GM12878 (cell line): ENCODE data around the gene LSM14A. TPM values are rescaled to one million over a fixed set of nuclear protein-coding genes. Genes with fewer than 3 reads are reported as not detected.
A peak's percentile ranks its signal among the peaks of the same experiment; 100 is the strongest.
"Not testable (repeated sequence)": the region's sequence is repeated elsewhere in the genome, so short reads cannot be mapped to it uniquely, and the experiment has no call there.

ENCODE experiments used
- ATAC-seq: fragments of 200-7000 bp; cut with Tn5 transposase; 3 replicates; pipeline ENCODE4 v1.9.1; 2020; ENCODE audit warnings: mild to moderate bottlenecking, moderate library complexity
- BruUV-seq: library from RNA; stranded (reverse); fragments of 400-500 nt; replicated peaks from 2 replicates; lab custom pipeline; 2021; lab: Mats Ljungman, UMichigan
- CTCF ChIA-PET: fragments of 300-600 bp; sonication (Branson Sonifier 250); formaldehyde crosslinking; extraction: SDS; loops from one replicate; lab custom pipeline; 2021; ENCODE audit warnings: inconsistent platforms; lab: Yijun Ruan, JAX
- POLR2A ChIA-PET: fragments of 350-600 bp; formaldehyde crosslinking; extraction: SDS; loops from one replicate; lab custom pipeline; 2021; ENCODE audit warnings: inconsistent platforms; lab: Charles Lee
- RAD21 ChIA-PET: fragments of 300-600 bp; sonication (Branson Sonifier 250); formaldehyde crosslinking; loops from one replicate; lab custom pipeline; 2023; ENCODE audit warnings: antibody characterized with exemption; ENCODE audit not compliant: unreplicated experiment; lab: Charles Lee
- SMC1A ChIA-PET: fragments of 300-600 bp; sonication (Branson Sonifier 250); formaldehyde crosslinking; loops from one replicate; lab custom pipeline; 2023; ENCODE audit not compliant: unreplicated experiment, uncharacterized antibody; lab: Charles Lee
- DNase-seq: peaks from one replicate; pipeline ENCODE4 v3.0.0-alpha.2; 2011; ENCODE audit warnings: low read depth, low spot score
- FAIRE-seq: peaks from 3 replicates; lab custom pipeline; 2011; peaks lifted over from hg19 to GRCh38; lab: Jason Lieb, UNC
- H2AFZ ChIP-seq: 2 replicates; pipeline ENCODE4 v1.6.0; 2011; ENCODE audit warnings: low read depth, low read length, control low read depth; ENCODE audit not compliant: control insufficient read depth
- H3K27ac ChIP-seq: 2 replicates; pipeline ENCODE4 v1.5.1; 2011; ENCODE audit warnings: control low read depth; ENCODE audit not compliant: control insufficient read depth, insufficient read depth
- H3K27me3 ChIP-seq, 2 experiments: replicated peaks in 1 of 2; 2 replicates each; pipeline versions ENCODE4 v1.6.0 to v1.6.1; 2011; ENCODE audit warnings: low read length in 1 of 2; ENCODE audit not compliant: control insufficient read depth in 2 of 2, insufficient read depth in 2 of 2
- H3K36me3 ChIP-seq, 2 experiments: 2 replicates each; pipeline ENCODE4 v1.5.1; 2011; ENCODE audit warnings: low read length in 1 of 2; ENCODE audit not compliant: control insufficient read depth in 2 of 2, insufficient read depth in 2 of 2
- H3K4me1 ChIP-seq: 2 replicates; pipeline ENCODE4 v1.6.1; 2011; ENCODE audit warnings: mild to moderate bottlenecking, low read length, moderate library complexity, mixed read lengths; ENCODE audit not compliant: control insufficient read depth, insufficient read depth
- H3K4me2 ChIP-seq: 2 replicates; pipeline ENCODE4 v1.6.0; 2011; ENCODE audit warnings: control low read depth; ENCODE audit not compliant: control insufficient read depth, insufficient read depth
- H3K4me3 ChIP-seq: fragments of 200-600 bp; sonication (generic); 2 replicates; pipeline ENCODE4 v1.5.1; 2016
- H3K79me2 ChIP-seq: 2 replicates; pipeline ENCODE4 v1.6.0; 2011; ENCODE audit warnings: low read length; ENCODE audit not compliant: control insufficient read depth, insufficient read depth
- H3K9ac ChIP-seq: 2 replicates; pipeline ENCODE4 v1.8.0; 2011; ENCODE audit warnings: low read length, control low read depth, mixed read lengths; ENCODE audit not compliant: control insufficient read depth, insufficient read depth
- H3K9me3 ChIP-seq: replicated peaks from 3 replicates; pipeline ENCODE4 v1.5.1; 2011; ENCODE audit warnings: mild to moderate bottlenecking, low read length; ENCODE audit not compliant: control insufficient read depth, insufficient read depth
- H4K20me1 ChIP-seq: 2 replicates; pipeline ENCODE4 v1.6.0; 2011; ENCODE audit not compliant: control insufficient read depth, insufficient read depth
- BHLHE40 ChIP-seq, 2 experiments: fragments of 450-650 bp in 1 of 2; IDR thresholded peaks; 2 replicates each; pipeline ENCODE4 v1.6.1; 2011 to 2017; ENCODE audit warnings: low read depth in 2 of 2, borderline replicate concordance in 1 of 2, improper control_type of control experiment in 1 of 2, low read length in 1 of 2, mild to moderate bottlenecking in 1 of 2
- HDGF ChIP-seq: fragments of 450-650 bp; IDR thresholded peaks from 2 replicates; pipeline ENCODE4 v1.6.1; 2016; ENCODE audit warnings: antibody characterized with exemption
- MLLT1 ChIP-seq: fragments of 450-650 bp; IDR thresholded peaks from 2 replicates; pipeline ENCODE4 v1.6.1; 2016; ENCODE audit warnings: mild to moderate bottlenecking
- WGBS: methylation state at CpG from one replicate; pipeline ENCODE4 v1.1.6; 2016; ENCODE audit warnings: low lambda C conversion rate; ENCODE audit not compliant: insufficient replicate concordance, insufficient coverage; ENCODE audit errors: missing lambda C conversion rate; 5-methylcytosine and 5-hydroxymethylcytosine counted together
- in situ Hi-C: fragments of 300-500 bp; cut with MboI; formaldehyde crosslinking; loops from 9 replicates; pipeline ENCODE4 v1.14.3; 2018; ENCODE audit warnings: mixed read lengths
- intact Hi-C: fragments of 100-400 bp; cut with micrococcal nuclease; formaldehyde crosslinking; loops from one replicate; pipeline ENCODE4 v1.14.2; 2022; ENCODE audit not compliant: unreplicated experiment
- polyA plus RNA-seq, 11 experiments: library from polyadenylated mRNA; depleted of rRNA in 4 of 11; unstranded in 6 of 11; stranded (reverse) in 5 of 11; fragments of >200 nt; fragmentation: Nextera tagmentation in 4 of 11; fragmentation: Illumina TruSeq in 1 of 11; extraction: Ambion mirVana in 4 of 11; extraction: Trizol in 1 of 11; gene quantifications; 1 replicate in 1 of 11; 2 replicates in 10 of 11; pipeline versions ENCODE4 v1.2.1 to v1.2.3, GENCODE V29; 2011 to 2016; ENCODE audit warnings: inconsistent platforms in 2 of 11, missing spikeins in 2 of 11, low read depth in 1 of 11
- total RNA-seq, 4 experiments: library from RNA; depleted of rRNA in 3 of 4; stranded (reverse); fragments of >200 nt in 3 of 4; fragmentation: Illumina TruSeq in 1 of 4; extraction: Trizol in 1 of 4; gene quantifications; 2 replicates each; pipeline versions ENCODE4 v1.2.1 to v1.2.3, GENCODE V29; 2013 to 2021

LSM14A gene
- total and polyA plus RNA-seq, 10 of the 15 experiments (the other 5 are each of a cell fraction or from before 2014, with no cell fraction given) = 21.9 to 193 (median 89.4) TPM

- BruUV-seq, H3K27me3 ChIP-seq, H4K20me1 ChIP-seq, H2AFZ ChIP-seq, H3K9me3 ChIP-seq, DNase-seq, H3K36me3 ChIP-seq, ATAC-seq, in situ Hi-C loops, FAIRE-seq, intact Hi-C loops: not testable (repeated sequence)
- ChIA-PET RAD21 (interaction anchor here (2.0 kb wide), 1 partner anchor 11 kb away, joined by 7 read pairs; no protein-coding TSS in a partner anchor), SMC1A (interaction anchor here (0.9 kb wide), 1 partner anchor 22 kb away, joined by 3 read pairs; no protein-coding TSS in a partner anchor), POLR2A (interaction anchor here (1.0 to 1.4 kb wide), 3 partner anchors 14 to 50 kb away, joined by 3 to 9 read pairs (median 3); no protein-coding TSS in a partner anchor), CTCF (interaction anchor here (1.2 kb wide), 1 partner anchor 46 kb away, joined by 3 read pairs; no protein-coding TSS in a partner anchor)
- Histone ChIP-seq H3K9ac (peak overlapping the region; percentile 32; the same call in 1 of the 2 replicates), H3K4me2 (peak overlapping the region; percentile 43), H3K4me3 (peak overlapping the region; percentile 73), H3K79me2 (peaks cover 86% of the 10 kb centered on the region), H3K4me1 (peaks cover 19% of the 10 kb centered on the region), H3K27ac (peak overlapping the region; percentile 37; the same call in 1 of the 2 replicates)
- 0% methylated on average over 7 of the region's 8 CpGs for WGBS
- TF ChIP-seq HDGF (peak; percentile 46; the same call in 1 of the 2 replicates), BHLHE40 (IDR thresholded peaks at IDR 0.05; ENCODE audit: borderline replicate concordance in 1 of 2, low read depth in 2 of 2, low read length in 1 of 2) (peak in 1 of 2 experiments; percentile 42; a peak in 1 of 4 replicates), MLLT1 (peak; percentile 29; the same call in 1 of the 2 replicates)
These were observed 2.9 kb downstream of the LSM14A start for GRCh38 chr19:34175173-34175572.
